Stomach (tissue), 4 donors: ENCODE data around the gene ATG10.

Experiments
- CTCF ChIP-seq, 7 experiments: fragments of 450-650 bp in 4 of 7; fragments of 200-600 bp in 3 of 7; sonication (generic) in 3 of 7; IDR thresholded peaks; one replicate each; pipeline ENCODE4 v1.5.1; 2016 to 2019; ENCODE audit warnings: antibody characterized with exemption in 7 of 7, control low read depth in 2 of 7, mild to moderate bottlenecking in 1 of 7
- EP300 ChIP-seq: sonication (generic); formaldehyde crosslinking; IDR thresholded peaks from one replicate; pipeline ENCODE4 v1.6.1; 2017; ENCODE audit warnings: antibody characterized with exemption
- POLR2A ChIP-seq, 4 donors: fragments of 450-650 bp; IDR thresholded peaks; one replicate each; pipeline ENCODE4 v1.6.1; 2016; ENCODE audit warnings: antibody characterized with exemption in 4 of 4, control low read depth in 2 of 4, mild to moderate bottlenecking in 1 of 4, moderate library complexity in 1 of 4
- POLR2AphosphoS5 ChIP-seq, 3 donors: sonication (generic); formaldehyde crosslinking; IDR thresholded peaks; one replicate each; pipeline ENCODE4 v1.6.1; 2016; ENCODE audit warnings: antibody characterized with exemption in 3 of 3

- TF ChIP-seq CTCF (IDR thresholded peaks at IDR 0.05) (no peak), POLR2A (IDR thresholded peaks at IDR 0.05) (no peak), POLR2AphosphoS5 (IDR thresholded peaks at IDR 0.05) (no peak), EP300 (no peak)
These were observed 158.0 kb downstream of the ATG10 start for GRCh38 chr5:82129723-82130285.
